Caco-2 (cell line): ENCODE data around the gene DLK1. TPM values are rescaled to one million over a fixed set of nuclear protein-coding genes. Genes with fewer than 3 reads are reported as not detected.

ENCODE experiments used
- BruUV-seq: library from RNA; stranded (reverse); fragments of 400-500 nt; replicated peaks from 2 replicates; lab custom pipeline; 2021; lab: Mats Ljungman, UMichigan
- CTCF ChIA-PET: fragments of 300-600 bp; sonication (Branson Sonifier 250); formaldehyde crosslinking; loops from one replicate; lab custom pipeline; 2022; ENCODE audit warnings: antibody characterized with exemption; lab: Charles Lee
- POLR2A ChIA-PET: fragments of 300-600 bp; sonication (Branson Sonifier 250); formaldehyde crosslinking; loops from one replicate; lab custom pipeline; 2022; ENCODE audit warnings: antibody characterized with exemption; lab: Charles Lee
- DNase-seq, 2 experiments: peaks; one replicate each; pipeline versions ENCODE4 v3.0.0 to v3.0.0-alpha.2; 2020 to 2022
- H3K27me3 ChIP-seq: replicated peaks from 2 replicates; pipeline ENCODE4 v1.6.0; 2011; ENCODE audit warnings: low read length; ENCODE audit not compliant: control insufficient read depth, insufficient read depth
- H3K36me3 ChIP-seq: 2 replicates; pipeline ENCODE4 v1.5.1; 2011; ENCODE audit warnings: low read length; ENCODE audit not compliant: control insufficient read depth, insufficient read depth
- H3K4me1 ChIP-seq: fragments of 250-450 bp; sonication (Bioruptor Pico); 2 replicates; pipeline ENCODE4 v1.5.1; 2020; ENCODE audit warnings: mild to moderate bottlenecking
- H3K4me3 ChIP-seq: 2 replicates; pipeline ENCODE4 v1.5.1; 2011; ENCODE audit warnings: low read depth, mild to moderate bottlenecking, control low read depth, low read length
- H3K9me3 ChIP-seq: fragments of 250-450 bp; sonication (Bioruptor Pico); 2 replicates; pipeline ENCODE4 v1.5.1; 2020; ENCODE audit warnings: mild to moderate bottlenecking, moderate library complexity
- H3K27ac Mint-ChIP-seq: one replicate; pipeline ENCODE4 v1.8.0; 2022; ENCODE audit warnings: mixed read lengths; ENCODE audit not compliant: unreplicated experiment
- H3K27me3 Mint-ChIP-seq: one replicate; pipeline ENCODE4 v1.8.0; 2022; ENCODE audit warnings: mixed read lengths; ENCODE audit not compliant: insufficient read depth, unreplicated experiment
- H3K36me3 Mint-ChIP-seq: one replicate; pipeline ENCODE4 v1.8.0; 2022; ENCODE audit warnings: mild to moderate bottlenecking, mixed read lengths; ENCODE audit not compliant: insufficient read depth, unreplicated experiment
- H3K4me1 Mint-ChIP-seq: one replicate; pipeline ENCODE4 v1.8.0; 2022; ENCODE audit warnings: low read depth, mixed read lengths; ENCODE audit not compliant: unreplicated experiment
- H3K4me3 Mint-ChIP-seq: one replicate; pipeline ENCODE4 v1.8.0; 2022; ENCODE audit warnings: mild to moderate bottlenecking, moderate library complexity, mixed read lengths; ENCODE audit not compliant: unreplicated experiment
- H3K9me3 Mint-ChIP-seq: one replicate; pipeline ENCODE4 v1.8.0; 2022; ENCODE audit warnings: mixed read lengths; ENCODE audit not compliant: unreplicated experiment
- CTCF ChIP-seq, 2 experiments: fragments of 200-600 bp in 1 of 2; IDR thresholded peaks; 1 replicate in 1 of 2; 2 replicates in 1 of 2; pipeline versions ENCODE4 v1.5.1 to v1.8.0; 2011 to 2022; ENCODE audit warnings: antibody characterized with exemption in 1 of 2, control low read depth in 1 of 2, inconsistent platforms in 1 of 2, low read depth in 1 of 2, low read length in 1 of 2, mild to moderate bottlenecking in 1 of 2, moderate library complexity in 1 of 2; ENCODE audit not compliant: insufficient read depth in 1 of 2, severe bottlenecking in 1 of 2, unreplicated experiment in 1 of 2
- intact Hi-C: fragments of 100-400 bp; cut with micrococcal nuclease; formaldehyde crosslinking; loops from one replicate; pipeline ENCODE4 v1.10.0; 2022; ENCODE audit not compliant: unreplicated experiment
- total RNA-seq: library from RNA; stranded (reverse); gene quantifications from 2 replicates; pipeline ENCODE4 v1.2.3, GENCODE V29; 2022

DLK1 gene
- total RNA-seq, 1 experiment from 2014 or later: not detected

DNA sequence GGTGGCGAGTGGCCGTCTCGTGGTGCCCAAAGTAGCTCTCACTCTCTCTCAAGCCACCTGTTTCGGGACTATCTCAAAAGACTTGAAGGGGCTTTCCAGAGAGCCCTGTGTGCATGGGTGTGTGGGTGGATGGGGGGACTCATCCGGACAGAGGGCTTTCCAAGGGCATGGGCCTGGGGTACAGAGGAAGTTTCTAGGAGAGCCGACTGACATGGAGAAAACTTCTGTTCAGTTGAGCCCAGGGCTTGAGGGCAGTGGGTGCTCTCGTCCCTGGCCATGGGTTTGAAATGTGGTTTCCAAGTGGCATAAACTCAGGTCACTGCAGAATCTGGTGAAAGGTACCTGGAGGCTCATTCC, 51.8 kb downstream of the DLK1 start:
- CTCF ChIA-PET: no interaction called here
- no peak for TF ChIP-seq CTCF (IDR thresholded peaks at IDR 0.05; ENCODE audit: insufficient read depth in 1 of 2, low read depth in 1 of 2, low read length in 1 of 2, severe bottlenecking in 1 of 2, unreplicated experiment in 1 of 2)
- no peaks in the 10 kb centered on the region for H3K4me1 ChIP-seq
- H3K9me3 Mint-ChIP-seq: no peaks in the 10 kb centered on the region
- no peak for DNase-seq
- no peaks in the 10 kb centered on the region for H3K36me3 Mint-ChIP-seq
- no peaks in the 10 kb centered on the region for H3K9me3 ChIP-seq
- no TSS peak for BruUV-seq
- no peaks in the 10 kb centered on the region for H3K27me3 ChIP-seq
- H3K27me3 Mint-ChIP-seq: peaks cover 3% of the 10 kb centered on the region
- H3K36me3 ChIP-seq: no peaks in the 10 kb centered on the region
- no peak overlapping the region for H3K4me3 ChIP-seq
- H3K4me1 Mint-ChIP-seq: no peaks in the 10 kb centered on the region
- no peak overlapping the region for H3K27ac Mint-ChIP-seq
- intact Hi-C loops: no loop called here
- POLR2A ChIA-PET: no interaction called here
- no peak overlapping the region for H3K4me3 Mint-ChIP-seq

DNA sequence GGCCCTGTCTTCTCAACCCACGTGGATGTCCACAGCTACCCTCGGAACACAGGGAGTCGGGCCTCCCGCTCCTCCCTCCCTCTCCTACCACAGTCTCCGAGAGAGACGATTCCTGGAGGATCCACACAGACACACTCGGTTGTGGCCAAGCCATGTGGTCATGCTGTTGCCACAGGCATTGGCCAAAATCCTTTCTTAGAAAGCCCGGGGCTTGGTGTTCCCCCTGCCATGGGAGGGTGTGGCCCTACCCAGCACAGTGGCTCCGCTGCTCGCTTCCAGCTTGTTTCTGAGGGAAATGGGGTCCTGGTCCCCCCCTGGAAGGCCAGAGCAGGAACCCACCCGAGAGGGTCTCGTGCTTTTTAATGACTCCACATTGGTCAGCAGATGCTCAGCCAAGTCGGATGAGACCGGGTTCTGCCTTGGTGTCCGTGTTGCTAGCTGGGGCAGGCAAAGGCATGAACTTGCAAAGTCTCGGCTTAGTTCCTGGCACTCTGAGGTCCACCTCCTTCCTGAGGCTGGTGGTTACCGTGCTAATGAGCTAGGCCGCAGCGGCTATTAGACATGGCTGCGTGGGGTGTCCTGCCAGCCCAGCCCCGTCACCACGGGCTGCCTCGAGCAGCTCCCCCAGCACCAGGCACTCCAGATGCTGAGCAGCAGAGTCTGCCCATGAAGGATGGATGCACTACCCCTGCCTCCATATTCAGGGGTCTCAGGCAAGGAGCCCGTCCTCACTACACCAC, 52.4 kb downstream of the DLK1 start:
- Histone ChIP-seq H3K27me3 (no peaks in the 10 kb centered on the region), H3K4me1 (no peaks in the 10 kb centered on the region), H3K9me3 (no peaks in the 10 kb centered on the region), H3K4me3 (no peak overlapping the region), H3K36me3 (no peaks in the 10 kb centered on the region)
- no TSS peak for BruUV-seq
- POLR2A ChIA-PET: no interaction called here
- Mint-ChIP-seq H3K4me3 (no peak overlapping the region), H3K4me1 (no peaks in the 10 kb centered on the region), H3K27ac (no peak overlapping the region), H3K36me3 (no peaks in the 10 kb centered on the region), H3K9me3 (no peaks in the 10 kb centered on the region), H3K27me3 (peaks cover 3% of the 10 kb centered on the region)
- CTCF ChIA-PET: no interaction called here
- TF ChIP-seq CTCF (IDR thresholded peaks at IDR 0.05; ENCODE audit: insufficient read depth in 1 of 2, low read depth in 1 of 2, low read length in 1 of 2, severe bottlenecking in 1 of 2, unreplicated experiment in 1 of 2): no peak
- intact Hi-C loops: no loop called here
- no peak for DNase-seq

GRCh38 chr14:100779691-100780080, 53.0 kb downstream of the DLK1 start:
- no peaks in the 10 kb centered on the region for H3K27me3 ChIP-seq
- Mint-ChIP-seq H3K4me3 (no peak overlapping the region), H3K4me1 (no peaks in the 10 kb centered on the region), H3K27me3 (peaks cover 3% of the 10 kb centered on the region), H3K9me3 (no peaks in the 10 kb centered on the region), H3K36me3 (no peaks in the 10 kb centered on the region), H3K27ac (no peak overlapping the region)
- no peaks in the 10 kb centered on the region for H3K4me1 ChIP-seq
- BruUV-seq: no TSS peak
- ChIA-PET POLR2A (no interaction called here), CTCF (no interaction called here)
- intact Hi-C loops: no loop called here
- no peak for TF ChIP-seq CTCF (IDR thresholded peaks at IDR 0.05; ENCODE audit: insufficient read depth in 1 of 2, low read depth in 1 of 2, low read length in 1 of 2, severe bottlenecking in 1 of 2, unreplicated experiment in 1 of 2)
- no peaks in the 10 kb centered on the region for H3K36me3 ChIP-seq
- no peaks in the 10 kb centered on the region for H3K9me3 ChIP-seq
- no peak overlapping the region for H3K4me3 ChIP-seq
- DNase-seq: no peak
